Stimulated activated naive CD8-positive, alpha-beta T cell treated with anti-CD3 and anti-CD28 coated beads, Interleukin-15, Interleukin-2, amounts not matched to agents 100 ng/mL and 50 ng/mL, for 24 hours (primary cell): ENCODE results near the gene RAB3C.

Source experiments
- H3K27ac Mint-ChIP-seq: one replicate; pipeline ENCODE4 v1.8.0; 2021; ENCODE audit warnings: mild to moderate bottlenecking, mixed read lengths
- H3K27me3 Mint-ChIP-seq: one replicate; pipeline ENCODE4 v1.8.0; 2021; ENCODE audit warnings: mixed read lengths
- H3K36me3 Mint-ChIP-seq: one replicate; pipeline ENCODE4 v1.8.0; 2021; ENCODE audit warnings: low read depth, mixed read lengths
- H3K4me1 Mint-ChIP-seq: one replicate; pipeline ENCODE4 v1.8.0; 2021; ENCODE audit warnings: low read depth, mixed read lengths
- H3K4me3 Mint-ChIP-seq: one replicate; pipeline ENCODE4 v1.8.0; 2021; ENCODE audit warnings: mild to moderate bottlenecking, mixed read lengths
- H3K9me3 Mint-ChIP-seq: one replicate; pipeline ENCODE4 v1.8.0; 2021; ENCODE audit warnings: mixed read lengths

RAB3C gene

DNA sequence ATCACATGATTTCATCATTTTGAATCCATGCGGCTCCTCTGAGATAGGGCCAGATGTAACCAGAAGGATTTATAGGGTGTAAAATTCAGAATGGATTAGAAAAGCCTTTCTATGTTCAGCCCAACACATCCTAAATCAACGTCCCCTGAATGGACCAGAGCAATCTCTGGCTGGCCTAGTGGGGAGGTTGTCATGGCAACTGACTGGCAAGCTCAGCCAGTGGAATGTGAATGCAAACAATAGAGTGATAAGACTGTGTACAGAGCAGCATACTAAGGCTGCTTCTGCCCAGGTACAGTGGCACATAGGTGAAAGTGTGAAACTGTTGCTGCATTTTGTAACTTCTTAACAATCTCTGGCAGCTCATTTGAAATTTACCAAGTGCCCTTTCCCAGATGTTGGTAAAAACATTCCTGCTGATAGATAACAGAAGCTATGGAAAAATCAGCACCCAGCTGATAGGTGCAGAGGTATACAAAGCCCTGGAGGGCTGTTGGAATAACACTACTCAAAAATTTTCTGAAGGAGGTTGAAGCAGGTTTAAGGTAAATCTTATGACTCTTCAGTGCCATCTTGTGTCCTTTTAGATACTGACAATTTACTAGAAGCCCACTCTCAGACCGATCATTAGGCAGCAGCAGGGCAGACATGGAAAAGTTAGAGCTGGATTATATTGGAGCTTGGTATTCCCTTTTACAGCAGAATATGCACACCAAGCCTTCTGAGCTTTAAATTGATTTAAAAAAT, 267.2 kb downstream of the RAB3C start:
- peaks cover 7% of the 10 kb centered on the region for H3K27me3 Mint-ChIP-seq
- no peak overlapping the region for H3K27ac Mint-ChIP-seq
- no peaks in the 10 kb centered on the region for H3K9me3 Mint-ChIP-seq
- no peak overlapping the region for H3K4me3 Mint-ChIP-seq
- no peaks in the 10 kb centered on the region for H3K36me3 Mint-ChIP-seq
- no peaks in the 10 kb centered on the region for H3K4me1 Mint-ChIP-seq

DNA sequence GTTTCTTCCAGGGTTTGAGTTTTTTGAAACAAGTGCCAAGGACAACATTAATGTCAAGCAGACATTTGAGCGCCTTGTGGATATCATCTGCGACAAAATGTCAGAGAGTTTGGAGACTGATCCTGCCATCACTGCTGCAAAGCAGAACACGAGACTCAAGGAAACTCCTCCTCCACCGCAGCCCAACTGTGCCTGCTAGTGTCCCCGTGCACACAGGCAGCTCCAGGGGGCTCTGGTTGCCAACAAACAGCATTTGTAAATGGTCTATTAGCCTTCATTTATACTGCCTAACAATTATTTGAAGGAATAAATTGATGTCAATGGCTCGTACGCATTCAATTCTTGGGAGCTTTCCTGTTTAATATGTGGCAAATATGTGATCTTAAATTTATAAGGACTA, 268.3 kb downstream of the RAB3C start:
- Mint-ChIP-seq H3K4me1 (no peaks in the 10 kb centered on the region), H3K9me3 (no peaks in the 10 kb centered on the region), H3K27ac (no peak overlapping the region), H3K27me3 (peaks cover 10% of the 10 kb centered on the region), H3K4me3 (no peak overlapping the region), H3K36me3 (no peaks in the 10 kb centered on the region)

DNA sequence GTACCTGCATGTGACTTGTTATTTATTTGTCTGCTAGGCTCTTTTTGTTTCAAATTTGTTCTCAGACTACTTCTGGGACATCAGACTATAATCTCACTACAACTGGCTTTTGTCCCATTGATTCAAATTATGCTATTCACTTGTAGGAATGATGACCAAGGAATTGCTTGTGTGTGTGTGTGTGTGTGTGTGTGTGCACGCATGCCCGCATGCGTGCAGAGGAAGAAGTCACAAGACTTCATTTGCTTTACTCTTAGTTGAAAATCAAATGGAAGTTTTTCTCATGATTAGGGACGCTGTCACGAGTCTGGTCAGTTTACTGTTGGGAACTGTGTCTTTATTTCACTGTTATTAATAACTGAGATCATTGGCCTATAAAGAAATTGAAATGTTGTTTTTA, 268.7 kb downstream of the RAB3C start:
- Mint-ChIP-seq H3K9me3 (no peaks in the 10 kb centered on the region), H3K36me3 (no peaks in the 10 kb centered on the region), H3K4me3 (no peak overlapping the region), H3K27me3 (peaks cover 10% of the 10 kb centered on the region), H3K27ac (no peak overlapping the region), H3K4me1 (no peaks in the 10 kb centered on the region)

DNA sequence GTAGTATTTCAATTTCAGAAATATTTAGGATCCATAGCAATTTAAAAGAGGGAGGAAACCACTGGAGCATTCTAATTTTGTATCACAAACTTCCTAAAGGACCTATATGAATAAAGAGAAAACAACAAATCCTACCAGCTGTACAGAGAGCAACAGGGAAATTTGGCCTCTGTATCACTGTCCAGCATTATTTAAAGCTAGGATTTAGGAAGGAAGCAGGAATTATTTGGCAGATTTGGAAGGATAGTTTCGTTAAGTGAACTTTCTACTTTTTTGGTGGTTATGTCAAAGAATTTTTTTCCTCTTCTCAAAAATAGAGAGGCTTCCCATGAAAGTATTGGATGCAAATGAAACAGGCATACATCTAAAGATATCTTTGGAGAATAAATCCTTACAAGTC, 269.7 kb downstream of the RAB3C start:
- peaks cover 10% of the 10 kb centered on the region for H3K27me3 Mint-ChIP-seq
- H3K4me1 Mint-ChIP-seq: no peaks in the 10 kb centered on the region
- no peak overlapping the region for H3K27ac Mint-ChIP-seq
- no peak overlapping the region for H3K4me3 Mint-ChIP-seq
- H3K9me3 Mint-ChIP-seq: no peaks in the 10 kb centered on the region
- H3K36me3 Mint-ChIP-seq: no peaks in the 10 kb centered on the region

DNA sequence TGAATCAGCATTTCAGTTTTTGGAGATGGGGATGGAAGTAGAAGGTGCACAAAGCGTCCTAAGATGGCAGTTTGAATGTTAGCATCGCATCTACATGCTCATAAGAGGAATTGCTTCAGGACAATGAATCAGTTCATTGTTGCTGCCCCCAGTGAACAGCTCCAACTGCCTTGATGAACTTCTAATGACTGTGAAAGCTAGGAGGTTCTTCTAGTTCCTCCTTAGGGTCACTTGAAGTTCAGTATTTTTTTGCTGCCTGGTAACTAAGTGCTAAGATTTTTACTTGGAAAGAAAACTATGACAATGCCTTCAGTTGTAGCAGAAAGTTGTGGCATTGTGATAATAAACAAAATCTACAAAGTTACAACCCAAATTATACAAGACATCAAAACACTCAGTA, 271.6 kb downstream of the RAB3C start:
- no peaks in the 10 kb centered on the region for H3K4me1 Mint-ChIP-seq
- H3K27me3 Mint-ChIP-seq: peaks cover 12% of the 10 kb centered on the region
- no peaks in the 10 kb centered on the region for H3K36me3 Mint-ChIP-seq
- H3K4me3 Mint-ChIP-seq: no peak overlapping the region
- H3K27ac Mint-ChIP-seq: no peak overlapping the region
- no peaks in the 10 kb centered on the region for H3K9me3 Mint-ChIP-seq

DNA sequence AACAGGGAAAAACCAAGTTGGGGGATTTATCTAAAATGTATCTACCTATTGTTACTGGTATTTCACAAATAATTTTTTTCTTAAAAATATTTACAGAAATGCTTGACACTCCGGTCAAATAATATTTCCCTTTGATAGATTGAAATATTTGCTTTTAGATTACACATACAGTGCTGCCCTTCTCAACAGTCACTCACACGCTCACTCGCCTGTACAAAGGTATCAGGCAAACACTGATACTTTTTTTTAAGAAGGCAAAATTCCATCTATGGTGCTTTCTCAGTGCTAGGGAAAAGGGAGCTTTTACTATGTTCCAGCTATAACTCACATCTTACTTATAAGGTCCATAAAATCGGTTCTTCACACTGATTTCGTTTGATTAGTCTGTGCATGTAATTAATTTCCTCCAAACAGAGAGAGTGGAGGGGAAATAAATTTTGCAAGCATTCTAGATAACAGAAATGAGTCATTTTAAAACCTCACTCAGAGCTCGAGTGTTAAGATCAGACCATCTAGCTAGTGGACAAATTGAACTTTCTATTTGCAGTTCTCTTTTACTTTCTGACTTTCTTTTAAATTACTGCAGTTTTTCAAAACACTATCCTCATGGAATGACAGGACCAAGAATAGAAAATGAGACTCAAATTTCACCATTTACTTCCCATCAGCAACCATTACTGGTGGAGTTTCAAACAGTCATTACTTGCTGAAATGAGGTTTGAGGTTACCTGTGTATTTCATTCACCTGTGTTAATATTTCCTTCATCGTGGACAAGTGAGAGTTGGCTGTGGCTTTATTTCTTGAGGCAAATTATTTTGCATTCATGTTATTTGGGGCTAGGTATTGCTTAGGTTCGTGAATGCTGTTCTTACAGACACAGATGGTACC, 273.2 kb downstream of the RAB3C start:
- H3K4me1 Mint-ChIP-seq: no peaks in the 10 kb centered on the region
- no peak overlapping the region for H3K4me3 Mint-ChIP-seq
- no peaks in the 10 kb centered on the region for H3K36me3 Mint-ChIP-seq
- H3K27ac Mint-ChIP-seq: no peak overlapping the region
- peaks cover 13% of the 10 kb centered on the region for H3K27me3 Mint-ChIP-seq
- no peaks in the 10 kb centered on the region for H3K9me3 Mint-ChIP-seq

DNA sequence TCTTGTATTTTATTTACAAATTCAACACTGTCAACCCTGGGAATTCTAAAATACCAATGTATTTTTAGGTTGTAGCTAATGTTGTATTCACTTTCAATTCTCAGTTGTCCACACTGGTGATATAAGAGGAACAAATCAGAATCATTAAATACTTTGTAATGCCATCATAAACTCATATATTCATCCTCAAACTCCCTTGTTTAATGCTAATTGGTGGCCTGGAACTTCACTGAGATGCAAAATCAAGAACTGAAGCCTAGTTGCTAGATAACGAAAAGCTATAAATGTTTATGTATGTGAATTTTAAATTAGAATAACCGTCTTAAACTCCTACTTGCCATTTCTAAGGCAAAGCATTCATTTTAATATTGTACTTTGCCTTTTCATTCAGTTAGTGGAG, 274.7 kb downstream of the RAB3C start:
- Mint-ChIP-seq H3K9me3 (no peaks in the 10 kb centered on the region), H3K4me1 (no peaks in the 10 kb centered on the region), H3K27me3 (peaks cover 6% of the 10 kb centered on the region), H3K27ac (no peak overlapping the region), H3K36me3 (no peaks in the 10 kb centered on the region), H3K4me3 (no peak overlapping the region)

DNA sequence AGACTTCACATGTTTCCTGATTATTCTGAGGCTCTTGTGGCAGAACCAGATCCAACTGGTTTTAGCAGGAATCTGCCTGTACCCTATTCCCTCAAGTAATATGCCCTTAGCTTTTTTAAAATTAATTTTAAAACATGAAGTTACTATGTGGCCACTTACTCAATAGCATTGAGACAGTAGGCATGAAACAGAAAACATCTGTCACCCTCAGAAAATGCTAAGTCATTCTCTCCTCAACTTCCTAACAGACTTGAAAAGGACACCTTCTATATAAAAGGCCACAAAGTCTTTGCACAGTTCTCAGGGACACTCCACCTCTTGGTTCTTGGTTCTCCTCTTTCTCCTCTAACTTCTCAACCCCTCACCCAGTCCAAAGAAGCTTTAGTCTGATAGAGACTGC, 277.8 kb downstream of the RAB3C start:
- no peaks in the 10 kb centered on the region for H3K36me3 Mint-ChIP-seq

DNA sequence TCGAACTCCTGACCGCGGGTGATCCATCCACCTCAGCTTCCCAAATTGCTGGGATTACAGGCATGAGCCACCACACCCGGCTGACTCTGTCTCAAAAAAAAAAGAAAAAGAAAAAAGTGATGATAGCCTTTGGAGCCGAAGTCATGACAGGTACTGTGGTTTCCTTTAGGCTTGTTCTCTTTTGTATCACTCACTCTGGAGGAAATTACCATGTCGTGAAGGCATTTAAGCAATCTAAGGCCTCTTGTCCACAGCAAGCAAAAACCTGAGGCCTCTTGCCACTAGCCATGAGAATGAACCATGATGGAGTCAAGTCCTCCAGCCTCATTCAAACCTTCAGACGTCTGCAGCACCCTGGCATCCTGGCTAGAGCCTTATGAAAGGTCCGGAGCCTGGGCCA, 286.1 kb downstream of the RAB3C start:
- no peaks in the 10 kb centered on the region for H3K9me3 Mint-ChIP-seq
- H3K36me3 Mint-ChIP-seq: no peaks in the 10 kb centered on the region

More for the DNA sequence above, 277.8 kb downstream of the RAB3C start:
- H3K9me3 Mint-ChIP-seq: no peaks in the 10 kb centered on the region
- H3K4me3 Mint-ChIP-seq: no peak overlapping the region
- no peaks in the 10 kb centered on the region for H3K4me1 Mint-ChIP-seq
- H3K27me3 Mint-ChIP-seq: peaks cover 6% of the 10 kb centered on the region
- H3K27ac Mint-ChIP-seq: no peak overlapping the region

DNA sequence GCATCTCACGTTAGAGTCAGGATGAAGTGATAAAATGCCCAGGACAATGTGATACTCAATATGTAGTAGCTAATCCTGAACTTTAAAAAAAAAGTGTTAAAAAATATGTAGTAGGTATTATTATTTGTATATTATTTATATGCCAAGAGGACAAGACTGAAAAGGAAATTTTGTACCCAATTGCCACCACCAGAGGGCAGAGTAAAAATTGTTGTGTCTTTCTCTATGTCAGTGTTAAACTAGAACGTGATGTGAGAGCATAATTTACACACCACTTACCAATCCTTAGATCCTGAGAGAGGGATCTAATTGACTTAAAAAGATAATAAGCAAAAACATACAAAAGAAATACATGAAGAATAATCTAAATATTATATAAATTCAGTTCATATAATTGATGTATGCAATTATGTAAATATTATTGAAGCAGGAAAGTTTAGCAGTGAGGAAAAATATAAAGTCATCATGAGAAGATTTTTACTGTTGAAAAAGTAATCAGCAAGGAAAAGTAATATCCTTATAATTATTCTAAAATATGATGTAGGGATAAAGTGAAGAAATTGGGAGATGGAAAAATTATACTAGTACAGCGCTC, 288.9 kb downstream of the RAB3C start:
- peaks cover 20% of the 10 kb centered on the region for H3K27me3 Mint-ChIP-seq
- no peak overlapping the region for H3K27ac Mint-ChIP-seq
- H3K4me1 Mint-ChIP-seq: no peaks in the 10 kb centered on the region
- H3K4me3 Mint-ChIP-seq: no peak overlapping the region
- no peaks in the 10 kb centered on the region for H3K36me3 Mint-ChIP-seq
- no peaks in the 10 kb centered on the region for H3K9me3 Mint-ChIP-seq

More for the DNA sequence above, 286.1 kb downstream of the RAB3C start:
- H3K4me3 Mint-ChIP-seq: no peak overlapping the region
- H3K4me1 Mint-ChIP-seq: no peaks in the 10 kb centered on the region
- H3K27ac Mint-ChIP-seq: no peak overlapping the region
- peaks cover 4% of the 10 kb centered on the region for H3K27me3 Mint-ChIP-seq

DNA sequence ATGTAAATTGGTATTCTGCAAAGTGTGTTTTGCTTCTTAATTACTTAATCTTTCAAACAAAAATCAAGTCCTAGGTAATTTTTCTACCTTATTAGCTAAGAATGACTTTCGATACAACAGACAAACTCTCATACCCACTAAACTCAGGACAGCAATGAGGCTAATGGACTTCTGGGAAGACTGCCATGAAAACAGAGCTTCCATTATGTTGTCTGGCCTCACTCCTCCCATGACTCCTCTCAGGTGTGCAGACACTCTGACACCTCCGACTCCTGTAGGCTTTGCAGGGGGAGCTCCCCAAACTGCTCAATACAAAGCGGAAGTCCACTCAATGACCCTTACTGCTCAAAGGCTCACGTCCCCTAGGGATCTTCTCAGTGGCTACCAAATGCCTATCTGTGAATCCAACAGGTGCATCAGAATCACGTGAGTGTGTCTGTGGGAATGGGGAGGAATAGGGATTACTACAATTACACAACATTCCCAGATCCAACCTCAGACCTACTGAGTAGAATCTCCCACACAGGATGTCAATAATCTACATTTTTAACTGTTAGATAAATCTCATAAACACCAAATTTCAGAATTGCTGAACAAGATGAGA, 289.9 kb downstream of the RAB3C start:
- Mint-ChIP-seq H3K27me3 (peaks cover 27% of the 10 kb centered on the region), H3K36me3 (no peaks in the 10 kb centered on the region), H3K4me3 (no peak overlapping the region), H3K4me1 (no peaks in the 10 kb centered on the region), H3K27ac (no peak overlapping the region), H3K9me3 (no peaks in the 10 kb centered on the region)

DNA sequence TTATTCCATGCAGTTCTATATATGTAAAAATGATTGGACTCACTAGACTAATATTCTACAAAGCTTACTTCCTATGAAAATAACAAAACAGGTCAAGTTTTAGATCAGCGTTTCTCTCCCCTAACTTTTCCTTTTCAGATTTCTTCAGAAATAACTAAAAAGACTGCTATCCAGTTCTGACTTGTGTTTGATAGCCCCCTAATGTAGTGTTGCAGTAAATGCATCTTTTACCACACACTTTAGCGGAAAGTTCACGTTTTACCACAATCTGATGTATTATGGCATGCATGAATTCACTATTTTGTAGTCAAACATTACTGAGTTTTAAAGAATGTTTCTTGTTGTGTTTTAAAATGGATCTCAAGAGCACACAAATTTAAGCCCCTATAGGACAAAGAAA, 292.7 kb downstream of the RAB3C start:
- Mint-ChIP-seq H3K4me3 (no peak overlapping the region), H3K9me3 (no peaks in the 10 kb centered on the region), H3K27ac (no peak overlapping the region), H3K36me3 (no peaks in the 10 kb centered on the region), H3K4me1 (no peaks in the 10 kb centered on the region), H3K27me3 (peaks cover 23% of the 10 kb centered on the region)

DNA sequence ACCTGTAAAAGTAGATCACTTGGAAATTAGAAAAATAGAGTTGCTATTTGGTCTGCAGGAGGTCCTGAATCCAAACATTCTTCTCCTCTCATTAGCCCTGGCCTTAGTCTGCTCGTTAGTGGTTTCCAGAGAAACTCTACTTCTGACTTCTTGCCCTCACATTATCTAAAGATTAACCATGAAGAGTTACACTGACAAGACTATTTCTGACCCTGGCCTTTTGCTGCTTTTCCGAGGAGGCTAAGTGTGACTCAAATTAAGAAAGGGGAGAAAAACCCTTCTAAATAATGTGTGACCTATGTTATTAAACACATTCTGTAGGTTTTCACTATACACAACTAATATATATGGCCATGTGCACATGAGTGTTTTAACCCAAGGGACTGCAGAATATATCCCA, 302.4 kb downstream of the RAB3C start:
- H3K4me3 Mint-ChIP-seq: no peak overlapping the region
- no peaks in the 10 kb centered on the region for H3K9me3 Mint-ChIP-seq
- peaks cover 19% of the 10 kb centered on the region for H3K4me1 Mint-ChIP-seq
- peaks cover 15% of the 10 kb centered on the region for H3K27me3 Mint-ChIP-seq
- H3K27ac Mint-ChIP-seq: no peak overlapping the region
- H3K36me3 Mint-ChIP-seq: no peaks in the 10 kb centered on the region

DNA sequence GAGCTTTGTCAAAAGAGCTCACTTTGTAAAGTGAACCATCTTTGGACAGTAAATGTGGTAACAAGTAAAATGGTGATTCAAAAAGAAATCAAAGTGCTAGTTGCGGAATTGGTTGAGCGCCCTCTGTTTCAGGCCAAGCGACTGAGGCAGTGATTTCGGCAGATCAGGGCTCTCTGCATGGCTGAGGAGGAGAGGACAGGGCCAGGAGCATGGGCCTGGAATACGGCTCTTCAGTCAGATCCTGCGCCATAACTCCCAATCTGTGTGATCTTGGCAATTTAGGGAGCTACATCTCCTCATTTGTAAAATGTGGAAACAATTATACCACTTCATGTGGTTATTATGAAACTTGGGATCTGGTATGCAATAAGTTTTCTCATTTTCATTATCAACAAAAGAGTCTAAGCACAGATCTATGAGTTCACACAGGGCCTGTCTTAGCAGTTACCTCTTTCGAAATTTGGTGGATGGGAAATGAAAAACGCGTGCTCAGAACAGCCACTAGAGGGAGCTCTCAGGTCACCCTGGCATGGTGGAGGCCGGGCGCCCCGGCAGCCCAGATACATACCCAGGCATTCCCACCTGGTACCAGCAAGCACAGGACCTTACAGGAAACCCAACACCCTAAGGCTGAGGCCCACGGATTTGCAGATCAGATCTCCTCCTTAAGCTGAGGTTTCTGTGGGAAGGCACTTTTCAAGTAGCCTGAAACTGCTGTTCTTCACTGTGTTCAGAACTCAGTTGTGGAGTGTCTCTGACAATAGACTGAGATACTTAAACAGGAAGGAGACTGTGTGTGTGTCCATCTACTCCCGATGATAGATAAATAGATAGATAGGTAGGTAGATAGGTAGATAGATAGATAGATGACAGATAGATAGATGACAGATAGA, 303.7 kb downstream of the RAB3C start:
- Mint-ChIP-seq H3K27me3 (peaks cover 15% of the 10 kb centered on the region), H3K9me3 (no peaks in the 10 kb centered on the region), H3K27ac (no peak overlapping the region), H3K4me1 (peaks cover 26% of the 10 kb centered on the region), H3K4me3 (no peak overlapping the region), H3K36me3 (no peaks in the 10 kb centered on the region)
